Breast epithelium (tissue), 4 donors: ENCODE measurements around the gene TMC3. TPM values are rescaled to one million over a fixed set of nuclear protein-coding genes. Genes with fewer than 3 reads are reported as not detected.

Source experiments
- DNase-seq, 2 donors: peaks; one replicate each; pipeline ENCODE4 v3.0.0-alpha.2; 2019; ENCODE audit warnings: low spot score in 2 of 2
- H3K27ac ChIP-seq, 2 donors: fragments of 200-600 bp; sonication (generic) in 1 of 2; one replicate each; pipeline ENCODE4 v1.5.1; 2016 to 2019; ENCODE audit warnings: mild to moderate bottlenecking in 1 of 2
- H3K27me3 ChIP-seq, 2 donors: fragments of 200-600 bp; sonication (generic) in 1 of 2; one replicate each; pipeline versions ENCODE4 v1.5.1 to v1.6.0; 2017 to 2019; ENCODE audit warnings: control low read depth in 1 of 2, mild to moderate bottlenecking in 1 of 2
- H3K36me3 ChIP-seq: fragments of 200-600 bp; one replicate; pipeline ENCODE4 v1.5.1; 2019
- H3K4me1 ChIP-seq, 2 donors: fragments of 200-600 bp; sonication (generic); one replicate each; pipeline ENCODE4 v1.5.1; 2016 to 2019; ENCODE audit warnings: control low read depth in 1 of 2
- H3K4me3 ChIP-seq, 3 donors: fragments of 200-600 bp; sonication (generic); 1 replicate in 2 of 3; 2 replicates in 1 of 3; pipeline ENCODE4 v1.5.1; 2016 to 2019; ENCODE audit warnings: mild to moderate bottlenecking in 3 of 3, moderate library complexity in 2 of 3
- H3K9me3 ChIP-seq, 2 donors: fragments of 200-600 bp; sonication (generic) in 1 of 2; one replicate each; pipeline ENCODE4 v1.5.1; 2016 to 2019; ENCODE audit warnings: control low read depth in 1 of 2
- POLR2A ChIP-seq: fragments of 450-650 bp; IDR thresholded peaks from one replicate; pipeline ENCODE4 v1.6.1; 2016; ENCODE audit warnings: antibody characterized with exemption, mild to moderate bottlenecking, moderate library complexity
- POLR2AphosphoS5 ChIP-seq, 3 donors: sonication (generic); formaldehyde crosslinking; IDR thresholded peaks; one replicate each; pipeline ENCODE4 v1.6.1; 2017; ENCODE audit warnings: antibody characterized with exemption in 3 of 3
- intact Hi-C: fragments of 100-400 bp; cut with DNase I; formaldehyde crosslinking; loops from one replicate; pipeline ENCODE4 v1.15.1; 2023; ENCODE audit warnings: low total_unique reads
- total RNA-seq, 3 donors: library from RNA; depleted of rRNA; stranded (reverse); fragments of >200 nt; gene quantifications; one replicate each; pipeline ENCODE4 v1.1.0, GENCODE V29; 2016
- TF ChIP-seq, protein P1 (sequence below), 3 donors: fragments of 450-650 bp; IDR thresholded peaks; one replicate each; pipeline ENCODE4 v1.5.1; 2016 to 2017; ENCODE audit warnings: antibody characterized with exemption in 3 of 3, mild to moderate bottlenecking in 3 of 3, moderate library complexity in 3 of 3

Gene TMC3
- total RNA-seq, 3 donors from 2014 or later: 0.15 to 1.6 TPM; not detected in 1

DNA sequence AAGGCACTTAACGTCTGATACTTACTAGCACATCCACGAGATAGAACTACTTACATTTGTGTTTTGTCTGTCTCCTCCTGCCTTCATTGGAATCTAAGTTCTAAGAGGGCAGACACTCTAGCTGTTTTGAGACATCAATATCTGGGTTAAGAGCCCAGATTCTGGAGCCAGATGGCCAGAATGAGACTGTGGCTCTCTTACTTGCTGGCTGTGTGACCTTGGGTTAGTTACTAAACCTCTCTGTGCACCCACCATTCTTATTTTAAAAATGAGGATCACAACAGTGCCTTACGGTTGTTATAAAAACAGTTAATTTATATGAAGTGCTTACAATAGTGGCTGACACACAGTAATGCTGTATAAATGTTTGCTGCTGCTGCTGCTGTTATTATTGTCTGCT lies 57.7 kb downstream of the TMC3 start:
- Histone ChIP-seq H3K9me3 (no peaks in the 10 kb centered on the region), H3K4me3 (no peak overlapping the region), H3K27ac (no peak overlapping the region), H3K27me3 (no peaks in the 10 kb centered on the region), H3K4me1 (peaks cover 0 to 7% of the 10 kb centered on the region in 2 donors), H3K36me3 (no peaks in the 10 kb centered on the region)
- DNase-seq: no peak
- intact Hi-C loops: no loop called here
- TF ChIP-seq, protein P1, sequence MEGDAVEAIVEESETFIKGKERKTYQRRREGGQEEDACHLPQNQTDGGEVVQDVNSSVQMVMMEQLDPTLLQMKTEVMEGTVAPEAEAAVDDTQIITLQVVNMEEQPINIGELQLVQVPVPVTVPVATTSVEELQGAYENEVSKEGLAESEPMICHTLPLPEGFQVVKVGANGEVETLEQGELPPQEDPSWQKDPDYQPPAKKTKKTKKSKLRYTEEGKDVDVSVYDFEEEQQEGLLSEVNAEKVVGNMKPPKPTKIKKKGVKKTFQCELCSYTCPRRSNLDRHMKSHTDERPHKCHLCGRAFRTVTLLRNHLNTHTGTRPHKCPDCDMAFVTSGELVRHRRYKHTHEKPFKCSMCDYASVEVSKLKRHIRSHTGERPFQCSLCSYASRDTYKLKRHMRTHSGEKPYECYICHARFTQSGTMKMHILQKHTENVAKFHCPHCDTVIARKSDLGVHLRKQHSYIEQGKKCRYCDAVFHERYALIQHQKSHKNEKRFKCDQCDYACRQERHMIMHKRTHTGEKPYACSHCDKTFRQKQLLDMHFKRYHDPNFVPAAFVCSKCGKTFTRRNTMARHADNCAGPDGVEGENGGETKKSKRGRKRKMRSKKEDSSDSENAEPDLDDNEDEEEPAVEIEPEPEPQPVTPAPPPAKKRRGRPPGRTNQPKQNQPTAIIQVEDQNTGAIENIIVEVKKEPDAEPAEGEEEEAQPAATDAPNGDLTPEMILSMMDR (IDR thresholded peaks at IDR 0.05): no peak
- TF ChIP-seq POLR2A (no peak), POLR2AphosphoS5 (IDR thresholded peaks at IDR 0.05) (no peak)

DNA sequence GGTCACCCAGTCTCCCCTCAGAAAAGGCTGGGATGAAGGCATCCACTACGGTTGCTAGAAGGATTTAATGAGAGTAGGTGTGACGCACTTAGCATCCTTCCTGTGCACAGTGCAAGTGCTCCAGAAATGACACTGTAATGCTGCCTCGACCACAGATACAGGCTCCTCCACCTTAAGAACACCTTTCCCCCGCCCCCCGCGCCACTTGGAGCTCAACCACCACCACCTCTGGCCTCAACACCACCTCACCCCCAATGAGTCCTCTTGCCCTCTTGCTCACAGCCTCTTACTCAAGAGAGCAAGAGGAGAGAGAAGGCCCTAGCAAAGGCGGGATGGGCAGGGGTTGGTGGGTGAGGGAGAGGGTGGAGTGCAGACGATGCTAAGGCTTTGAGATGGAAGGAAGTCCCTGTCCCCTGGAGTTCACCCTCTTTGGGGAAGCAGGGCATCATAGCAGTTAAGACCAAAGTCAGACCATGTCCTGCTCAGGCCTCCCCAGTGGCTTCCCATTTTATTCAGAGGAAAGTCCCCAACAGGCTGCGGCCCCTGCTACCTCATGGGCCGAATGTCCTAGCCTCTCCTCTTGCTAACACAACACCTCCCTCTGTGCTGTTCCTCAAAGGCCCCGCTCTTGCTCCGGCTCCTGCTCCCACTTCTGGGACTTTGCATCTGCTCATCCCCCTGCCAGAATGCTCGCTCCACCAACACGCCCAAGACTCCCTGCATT lies 58.4 kb downstream of the TMC3 start:
- Histone ChIP-seq H3K36me3 (no peaks in the 10 kb centered on the region), H3K27me3 (no peaks in the 10 kb centered on the region), H3K9me3 (no peaks in the 10 kb centered on the region), H3K4me3 (no peak overlapping the region), H3K27ac (no peak overlapping the region), H3K4me1 (peaks cover 0 to 7% of the 10 kb centered on the region in 2 donors)
- TF ChIP-seq POLR2A (no peak), POLR2AphosphoS5 (IDR thresholded peaks at IDR 0.05) (no peak)
- TF ChIP-seq, protein P1 (IDR thresholded peaks at IDR 0.05): no peak
- intact Hi-C loops: no loop called here
- no peak for DNase-seq

DNA sequence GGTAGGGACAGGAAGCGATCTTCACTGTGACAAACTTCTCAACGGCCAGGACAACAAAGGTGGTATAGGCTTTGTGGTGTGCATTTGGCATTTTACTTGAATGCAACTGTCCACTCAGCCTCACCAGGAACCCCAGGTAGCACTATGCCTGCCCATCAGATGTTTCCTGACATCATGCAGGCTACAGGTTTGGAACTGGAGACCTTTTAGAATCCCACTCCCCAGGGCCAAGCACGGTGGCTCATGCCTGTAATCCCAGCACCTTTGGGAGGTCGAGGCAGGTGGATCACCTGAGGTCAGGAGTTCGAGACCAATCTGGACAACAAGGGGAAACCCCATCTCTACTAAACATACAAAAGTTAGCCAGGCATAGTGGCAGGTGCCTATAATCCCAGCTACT lies 59.6 kb downstream of the TMC3 start:
- no peak overlapping the region for H3K4me3 ChIP-seq
- H3K9me3 ChIP-seq: no peaks in the 10 kb centered on the region
- H3K27ac ChIP-seq: peak overlapping the region in 1 of 2 donors; percentile 44
- TF ChIP-seq POLR2AphosphoS5 (IDR thresholded peaks at IDR 0.05): no peak
- TF ChIP-seq, protein P1 (IDR thresholded peaks at IDR 0.05): no peak
- TF ChIP-seq POLR2A: no peak
- no peaks in the 10 kb centered on the region for H3K27me3 ChIP-seq
- intact Hi-C loops: no loop called here
- no peaks in the 10 kb centered on the region for H3K36me3 ChIP-seq
- DNase-seq: no peak
- H3K4me1 ChIP-seq: peaks cover 0 to 7% of the 10 kb centered on the region in 2 donors

DNA sequence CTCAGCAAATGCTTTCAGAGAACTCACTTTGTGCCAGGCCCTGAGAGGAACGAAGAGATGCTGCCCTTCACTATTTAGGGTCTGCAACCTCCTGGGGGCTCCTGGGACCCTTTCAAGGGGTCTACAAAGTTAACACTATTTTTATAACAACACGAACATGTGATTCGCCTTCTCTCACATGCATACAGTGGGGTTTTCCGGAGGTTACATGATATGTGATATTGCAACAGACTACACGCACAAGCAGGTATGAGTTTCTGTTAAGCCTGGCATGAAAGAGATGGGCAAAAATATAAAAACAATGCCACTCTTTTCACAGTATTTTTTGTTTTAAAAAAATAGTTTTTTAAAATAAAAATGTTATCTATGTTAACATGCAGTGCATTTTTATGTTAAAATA lies 60.3 kb downstream of the TMC3 start:
- Histone ChIP-seq H3K9me3 (no peaks in the 10 kb centered on the region), H3K4me3 (no peak overlapping the region), H3K4me1 (peaks cover 0 to 7% of the 10 kb centered on the region in 2 donors), H3K27ac (peak overlapping the region; percentile 68 to 83), H3K36me3 (no peaks in the 10 kb centered on the region), H3K27me3 (no peaks in the 10 kb centered on the region)
- TF ChIP-seq POLR2AphosphoS5 (IDR thresholded peaks at IDR 0.05) (no peak), POLR2A (no peak)
- TF ChIP-seq, protein P1 (IDR thresholded peaks at IDR 0.05): no peak
- intact Hi-C loops: no loop called here
- DNase-seq: no peak

DNA sequence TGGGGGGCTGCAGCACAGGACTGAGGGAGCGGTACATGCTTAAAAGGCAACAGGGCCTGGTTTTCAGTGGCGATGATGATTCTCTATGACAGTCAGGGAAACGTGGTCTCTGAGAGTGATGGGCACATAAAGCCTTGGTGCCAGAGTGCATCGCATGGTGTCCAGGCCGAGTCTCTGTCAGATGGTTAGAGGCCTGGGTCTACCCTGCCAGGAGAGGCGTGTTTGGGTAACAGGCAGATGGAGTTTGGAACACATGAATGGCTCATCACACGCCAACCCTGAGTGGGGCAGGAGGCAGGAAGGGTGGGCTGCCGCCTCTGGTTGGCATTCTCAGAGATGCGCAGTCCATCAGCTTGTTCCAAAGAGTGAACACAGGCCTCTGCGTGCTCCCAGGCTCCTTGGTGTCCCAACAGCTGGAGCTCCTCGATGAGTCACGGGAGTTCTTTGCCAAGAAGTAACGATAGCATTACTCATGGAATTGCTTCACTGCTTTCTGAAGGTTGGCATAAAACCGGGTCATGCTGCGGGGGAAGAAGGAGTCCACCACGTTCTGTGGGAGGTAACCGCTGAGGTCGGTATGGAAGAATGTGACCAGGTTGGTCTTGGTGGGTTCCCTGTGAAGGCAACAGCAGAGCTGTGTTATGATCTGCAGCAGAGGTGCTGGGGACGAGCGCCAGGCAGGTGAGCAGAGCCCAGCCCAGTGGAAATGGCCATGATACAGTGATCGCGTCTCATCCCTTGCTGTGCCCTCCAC lies 61.0 kb downstream of the TMC3 start:
- intact Hi-C loops: no loop called here
- no peaks in the 10 kb centered on the region for H3K9me3 ChIP-seq
- peak; percentile 56 to 89 for DNase-seq
- peak overlapping the region; percentile 72 to 83 for H3K27ac ChIP-seq
- peaks cover 0 to 7% of the 10 kb centered on the region in 2 donors for H3K4me1 ChIP-seq
- H3K27me3 ChIP-seq: no peaks in the 10 kb centered on the region
- no peak overlapping the region for H3K4me3 ChIP-seq
- no peaks in the 10 kb centered on the region for H3K36me3 ChIP-seq
- no peak for TF ChIP-seq POLR2A
- peak; percentile 79 to 97 (median 90) for TF ChIP-seq POLR2AphosphoS5 (IDR thresholded peaks at IDR 0.05)
